Ishikawa (cell line): ENCODE data around the gene GCSH.

Experiments
- CEBPB ChIP-seq: IDR thresholded peaks from 2 replicates; pipeline ENCODE4 v1.6.1; 2012
- EP300 ChIP-seq: IDR thresholded peaks from 2 replicates; pipeline ENCODE4 v1.6.1; 2012; ENCODE audit warnings: borderline replicate concordance
- RAD21 ChIP-seq: IDR thresholded peaks from 2 replicates; pipeline ENCODE4 v1.6.1; 2012; ENCODE audit warnings: low read depth
- TAF1 ChIP-seq: IDR thresholded peaks from 2 replicates; pipeline ENCODE4 v1.6.1; 2012; ENCODE audit warnings: low read depth, mild to moderate bottlenecking
- TCF12 ChIP-seq: IDR thresholded peaks from 2 replicates; pipeline ENCODE4 v1.6.1; 2012; ENCODE audit warnings: low read depth
- TEAD4 ChIP-seq: IDR thresholded peaks from 2 replicates; pipeline ENCODE4 v1.6.1; 2012
- YY1 ChIP-seq: IDR thresholded peaks from 2 replicates; pipeline ENCODE4 v1.6.1; 2012; ENCODE audit warnings: low read depth

DNA sequence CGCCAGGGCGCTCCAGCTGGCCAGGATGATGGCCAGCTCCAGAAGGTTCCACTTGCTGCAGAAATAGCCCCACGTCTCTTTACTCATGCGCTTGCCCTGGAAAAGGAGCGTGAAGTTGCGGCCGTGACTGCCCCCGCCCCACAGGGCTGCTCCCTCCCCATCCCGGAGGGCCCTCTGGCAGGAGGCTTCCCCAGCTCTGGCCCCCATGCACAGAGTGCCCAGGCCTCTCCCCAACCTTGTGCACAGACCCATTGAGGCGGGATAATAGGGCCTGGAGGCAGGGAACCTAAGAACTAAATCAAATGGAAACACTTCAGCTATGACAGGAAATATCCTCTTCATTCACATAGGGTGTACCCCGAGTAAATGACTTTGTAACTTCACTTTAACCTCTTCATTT, 21.2 kb upstream of the GCSH start:
- TF ChIP-seq CEBPB (no peak), TCF12 (no peak), EP300 (no peak), TAF1 (no peak), RAD21 (no peak), TEAD4 (no peak), YY1 (no peak)
